GM12874 (cell line): ENCODE data around the gene ZNF48.

Experiments used
- CTCF ChIP-seq: IDR thresholded peaks from 2 replicates; pipeline ENCODE4 v1.5.1; 2011; ENCODE audit warnings: low read depth, mild to moderate bottlenecking, control low read depth, low read length, moderate library complexity; ENCODE audit not compliant: insufficient read depth

Gene ZNF48

DNA sequence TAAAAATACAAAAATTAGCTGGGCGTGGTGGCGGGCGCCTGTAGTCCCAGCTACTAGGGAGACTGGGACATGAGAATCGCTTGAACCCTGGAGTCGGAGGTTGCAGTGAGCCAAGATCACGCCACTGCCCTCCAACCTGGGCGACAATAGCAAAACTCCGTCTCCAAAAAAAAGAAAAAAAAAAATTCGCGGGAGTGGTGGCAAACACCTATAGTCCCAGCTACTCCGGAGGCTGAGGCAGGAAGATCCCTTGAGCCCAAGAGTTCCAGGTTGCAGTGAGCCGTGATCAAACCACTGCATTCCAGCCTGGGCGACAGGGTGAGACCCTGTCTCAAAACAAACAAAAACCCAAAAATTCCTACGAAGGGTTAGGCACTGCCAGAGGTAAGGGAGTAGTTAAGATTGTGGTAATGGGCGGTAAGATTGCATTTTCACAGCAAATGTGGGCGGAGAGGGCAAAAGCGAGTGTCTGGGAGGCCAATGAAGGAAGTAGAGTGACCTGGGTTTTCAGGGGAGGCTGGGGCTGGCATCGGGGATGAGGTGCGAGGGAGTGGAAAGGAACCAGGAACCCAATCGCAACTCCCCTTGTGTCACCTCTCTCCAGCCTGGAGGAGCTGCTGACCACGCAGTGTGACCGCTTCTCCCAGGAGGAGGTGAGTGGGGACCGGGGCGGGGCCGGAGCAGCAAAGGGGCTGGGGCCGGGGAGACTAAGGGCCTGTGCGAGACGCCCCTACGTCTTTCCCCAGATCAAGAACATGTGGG is 18.0 kb upstream of the ZNF48 start:
- no peak for TF ChIP-seq CTCF

DNA sequence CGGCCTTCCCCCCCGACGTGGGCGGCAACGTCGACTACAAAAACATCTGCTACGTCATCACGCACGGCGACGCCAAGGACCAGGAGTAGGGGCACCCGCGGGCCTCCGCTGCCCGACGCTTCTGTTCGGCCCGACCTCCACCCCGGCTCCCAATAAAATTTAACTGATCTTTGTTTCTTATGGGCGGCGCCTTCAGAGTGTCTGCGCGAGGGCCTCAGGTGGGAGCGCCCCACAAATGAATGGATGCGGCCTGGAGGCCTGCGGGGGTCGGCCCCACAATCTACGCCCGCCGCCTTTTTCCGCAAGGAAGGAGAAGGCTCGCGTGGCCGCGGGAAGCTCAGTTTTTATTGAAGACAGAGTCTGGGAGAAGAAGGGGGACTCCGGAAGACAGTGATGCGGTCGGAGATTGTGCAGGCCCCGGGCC is 17.4 kb upstream of the ZNF48 start:
- TF ChIP-seq CTCF = no peak

GRCh38 chr16:30378236-30379157 is 16.7 kb upstream of the ZNF48 start:
- TF ChIP-seq CTCF = no peak

DNA sequence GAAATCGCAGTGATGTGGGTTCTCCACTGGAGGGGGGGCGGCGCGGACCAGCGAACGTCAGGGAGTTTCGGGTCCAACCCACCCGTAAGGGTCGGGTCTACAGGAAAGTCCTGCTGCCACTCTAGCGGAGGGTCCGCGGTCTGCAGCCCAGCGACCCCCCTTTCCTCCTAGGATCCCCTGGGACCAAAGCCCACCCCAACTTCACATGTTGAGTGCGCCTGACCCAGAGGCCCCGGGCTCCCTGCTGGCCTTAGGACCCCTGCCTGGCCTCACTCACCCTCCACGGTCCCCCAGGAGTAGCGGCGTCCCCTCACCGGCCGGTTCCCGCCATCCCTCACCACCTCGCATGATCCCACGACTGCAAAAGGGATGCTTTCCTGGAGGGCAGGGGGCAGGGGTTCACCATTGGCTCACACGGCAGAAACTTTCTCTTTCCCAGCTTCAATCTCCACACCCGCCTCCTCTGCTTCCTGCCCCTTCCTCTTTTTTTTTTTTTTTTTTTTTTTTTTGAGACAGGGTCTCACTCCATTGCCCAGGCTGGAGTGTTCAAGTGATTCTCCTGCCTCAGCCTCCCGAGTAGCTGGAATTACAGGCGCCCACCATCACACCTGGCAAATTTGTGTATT is 15.9 kb upstream of the ZNF48 start:
- TF ChIP-seq CTCF = no peak

DNA sequence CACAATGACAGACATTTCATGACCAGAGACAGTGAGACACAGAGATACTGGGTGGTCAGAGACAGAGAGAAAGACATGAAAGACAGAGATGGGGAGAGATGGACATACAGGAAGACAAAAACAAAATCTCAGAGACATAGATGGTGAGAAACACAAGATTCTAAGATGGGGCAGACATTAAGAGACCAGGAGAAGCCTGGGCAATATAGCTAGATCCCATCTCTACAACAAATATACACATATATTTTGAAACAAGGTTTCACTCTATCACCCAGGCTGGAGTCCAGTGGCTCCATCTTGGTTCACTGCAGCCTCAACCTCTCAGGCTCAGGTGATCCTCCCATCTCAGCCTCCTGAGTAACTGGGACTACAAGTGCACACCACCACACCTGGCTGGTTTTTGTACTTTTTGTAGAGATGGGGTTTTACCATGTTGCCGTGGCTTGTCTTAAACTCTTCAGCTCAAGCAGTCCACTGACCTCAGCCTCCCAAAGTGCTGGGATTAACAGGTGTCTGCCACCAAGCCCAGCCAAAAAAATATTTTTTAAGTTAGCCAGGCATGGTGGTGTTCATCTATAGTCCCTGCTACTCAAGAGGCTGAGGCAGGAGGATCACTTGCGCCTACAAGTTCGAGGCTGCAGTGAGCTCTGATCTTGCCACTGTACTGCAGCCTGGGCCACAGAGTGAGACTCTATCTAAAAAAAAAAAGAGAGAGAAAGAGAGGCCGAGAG is 15.0 kb upstream of the ZNF48 start:
- no peak for TF ChIP-seq CTCF

- TF ChIP-seq CTCF = no peak
Observed at GRCh38 chr16:30380803-30381208, 14.4 kb upstream of the ZNF48 start.
